ENCODE measurements around the gene TNFRSF6B.

GRCh38 chr20:63693733-63694583 lies 2.5 kb upstream of the TNFRSF6B start:
- no peak for TF ChIP-seq CTCF (conservative IDR thresholded peaks at IDR 0.05; ENCODE audit: low read length)
- TF ChIP-seq EZH2phosphoT487 (IDR thresholded peaks at IDR 0.05; ENCODE audit: borderline replicate concordance, low read depth, low read length): no peak

Measured in OCI-LY7 (cell line).